Hepatocyte (in vitro differentiated cells): Measurements from ENCODE around the gene NEURL2.

Experiments
- EZH2 ChIP-seq: fragments of 200-600 bp; sonication (generic); IDR thresholded peaks from 2 replicates; pipeline ENCODE4 v1.6.1; 2016; ENCODE audit warnings: antibody characterized with exemption, mild to moderate bottlenecking, borderline replicate concordance
- TF ChIP-seq, protein P1 (sequence below): fragments of 200-600 bp; sonication (generic); IDR thresholded peaks from 2 replicates; pipeline ENCODE4 v1.5.1; 2016; ENCODE audit warnings: antibody characterized with exemption, mild to moderate bottlenecking; ENCODE audit not compliant: poor library complexity

DNA sequence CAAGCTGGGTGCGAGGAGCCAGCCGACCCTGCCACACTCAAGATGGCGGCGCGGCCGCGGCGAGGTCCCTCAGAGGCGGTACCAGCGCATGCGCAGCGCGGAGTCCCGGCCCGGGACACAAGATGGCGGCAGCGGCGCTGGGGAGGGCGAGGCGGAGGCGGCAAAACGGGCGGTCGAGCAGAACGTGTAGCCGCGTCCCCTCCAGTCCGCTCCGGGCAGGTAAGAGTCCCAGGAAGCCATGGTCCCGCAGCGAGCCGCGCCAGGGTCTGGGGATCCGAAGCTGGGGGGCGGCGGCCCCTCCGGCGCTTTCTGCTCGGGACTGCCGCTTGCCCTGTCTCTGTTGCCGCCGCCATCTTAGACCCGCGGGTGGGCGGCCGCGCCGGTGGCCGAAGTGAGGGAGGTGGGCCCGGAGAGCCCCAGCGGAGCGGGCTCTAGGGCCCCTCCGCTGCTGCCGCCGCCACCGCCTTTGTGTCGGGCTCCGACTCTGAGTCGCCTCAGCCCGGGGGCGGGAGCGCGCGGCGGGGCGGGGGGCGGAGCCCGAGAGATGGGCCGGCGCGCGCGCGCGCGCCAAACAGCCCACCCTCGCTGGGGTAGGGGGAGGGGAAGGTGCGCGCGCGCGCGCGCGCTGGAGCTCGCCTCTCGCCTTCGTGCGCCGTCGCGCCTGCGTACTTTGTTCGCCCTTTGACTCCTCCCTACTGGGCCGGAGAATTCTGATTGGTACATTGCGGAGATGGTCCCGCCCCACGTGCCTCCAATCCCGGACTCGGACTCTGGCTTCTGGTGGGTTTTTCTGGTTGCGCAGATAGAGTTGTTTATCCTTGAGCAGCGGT, 43.8 kb upstream of the NEURL2 start, which contains the start of gene PCIF1:
- TF ChIP-seq, protein P1, sequence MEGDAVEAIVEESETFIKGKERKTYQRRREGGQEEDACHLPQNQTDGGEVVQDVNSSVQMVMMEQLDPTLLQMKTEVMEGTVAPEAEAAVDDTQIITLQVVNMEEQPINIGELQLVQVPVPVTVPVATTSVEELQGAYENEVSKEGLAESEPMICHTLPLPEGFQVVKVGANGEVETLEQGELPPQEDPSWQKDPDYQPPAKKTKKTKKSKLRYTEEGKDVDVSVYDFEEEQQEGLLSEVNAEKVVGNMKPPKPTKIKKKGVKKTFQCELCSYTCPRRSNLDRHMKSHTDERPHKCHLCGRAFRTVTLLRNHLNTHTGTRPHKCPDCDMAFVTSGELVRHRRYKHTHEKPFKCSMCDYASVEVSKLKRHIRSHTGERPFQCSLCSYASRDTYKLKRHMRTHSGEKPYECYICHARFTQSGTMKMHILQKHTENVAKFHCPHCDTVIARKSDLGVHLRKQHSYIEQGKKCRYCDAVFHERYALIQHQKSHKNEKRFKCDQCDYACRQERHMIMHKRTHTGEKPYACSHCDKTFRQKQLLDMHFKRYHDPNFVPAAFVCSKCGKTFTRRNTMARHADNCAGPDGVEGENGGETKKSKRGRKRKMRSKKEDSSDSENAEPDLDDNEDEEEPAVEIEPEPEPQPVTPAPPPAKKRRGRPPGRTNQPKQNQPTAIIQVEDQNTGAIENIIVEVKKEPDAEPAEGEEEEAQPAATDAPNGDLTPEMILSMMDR: no peak
- no peak for TF ChIP-seq EZH2
